ENCODE results near the gene AADACL2.

AADACL2 gene

DNA sequence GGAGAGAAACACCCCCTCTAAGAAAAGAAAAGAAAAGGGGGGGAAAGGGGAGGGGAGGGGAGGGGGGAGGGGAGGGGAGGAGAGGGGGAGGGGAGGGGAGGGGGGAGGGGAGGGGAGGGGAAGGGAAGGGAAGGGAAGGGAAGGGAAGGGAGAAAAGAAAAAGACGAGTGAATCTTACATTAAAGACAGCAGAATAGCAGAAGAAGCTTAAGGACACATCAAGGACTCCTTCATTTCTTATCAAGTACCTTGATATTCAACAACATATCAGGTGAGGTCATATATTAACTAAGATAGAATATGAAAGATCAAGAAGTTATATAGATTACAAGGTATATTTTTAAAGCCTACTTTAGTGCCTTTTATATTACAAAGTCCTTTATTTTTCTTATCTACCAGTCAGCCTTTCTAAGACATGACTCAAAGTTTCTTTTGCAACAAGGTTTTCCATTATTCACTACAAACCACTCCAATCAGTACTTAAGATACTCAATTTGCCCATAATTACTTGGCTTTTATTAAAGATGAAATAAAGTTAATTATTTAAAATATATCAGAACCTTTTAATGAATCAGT is 62.5 kb downstream of the AADACL2 start:
- Histone ChIP-seq H3K9me3 (ENCODE audit: control extremely low read depth in 1 of 5, control insufficient read depth in 4 of 5, insufficient read depth in 2 of 5, low read depth in 1 of 5, low read length in 4 of 5) (no peaks in the 10 kb centered on the region), H3K4me1 (ENCODE audit: control extremely low read depth in 1 of 4, control insufficient read depth in 4 of 4, insufficient read depth in 4 of 4, low read length in 3 of 4) (no peaks in the 10 kb centered on the region), H3K27ac (ENCODE audit: insufficient read depth in 1 of 2, low read depth in 1 of 2, low read length in 2 of 2, poor library complexity in 1 of 2, severe bottlenecking in 2 of 2) (no peak overlapping the region), H3K4me3 (ENCODE audit: control insufficient read depth in 1 of 7, extremely low read depth in 1 of 7, insufficient read depth in 4 of 7, low read depth in 2 of 7, low read length in 6 of 7) (no peak overlapping the region), H3K27me3 (replicated peaks in 2 of 5; ENCODE audit: control insufficient read depth in 4 of 5, insufficient read depth in 5 of 5, low read length in 4 of 5) (no peaks in the 10 kb centered on the region), H3K36me3 (ENCODE audit: control insufficient read depth in 4 of 4, insufficient read depth in 4 of 4, low read length in 3 of 4) (no peaks in the 10 kb centered on the region)
- no CpG with 5 or more reads among the region's 1 CpG for WGBS (ENCODE audit: insufficient coverage)
- ChIA-PET POLR2A (no interaction called here), CTCF (no interaction called here)
- no peak for DNase-seq

DNA sequence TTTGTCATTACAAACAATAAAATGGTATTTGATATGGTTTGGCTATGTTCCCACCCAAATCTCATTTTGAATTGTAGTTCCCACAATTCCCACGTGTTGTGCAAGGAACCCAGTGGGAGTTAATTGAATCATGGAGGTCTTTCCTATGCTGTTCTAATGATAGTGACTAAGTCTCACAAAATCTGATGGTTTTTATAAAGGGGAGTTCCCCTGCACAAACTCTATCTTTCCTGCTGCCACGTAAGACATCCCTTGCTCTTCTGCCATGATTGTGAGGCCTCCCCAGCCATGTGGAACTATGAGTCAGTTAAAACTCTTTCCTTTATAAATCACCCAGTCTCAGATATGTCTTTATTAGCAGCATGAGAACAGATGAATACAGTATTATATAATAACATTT is 64.7 kb downstream of the AADACL2 start:
- no peak for DNase-seq
- 100% methylated on average over 2 of the region's 2 CpGs for WGBS (ENCODE audit: insufficient coverage)
- Histone ChIP-seq H3K27ac (ENCODE audit: insufficient read depth in 1 of 2, low read depth in 1 of 2, low read length in 2 of 2, poor library complexity in 1 of 2, severe bottlenecking in 2 of 2) (no peak overlapping the region), H3K9me3 (ENCODE audit: control extremely low read depth in 1 of 5, control insufficient read depth in 4 of 5, insufficient read depth in 2 of 5, low read depth in 1 of 5, low read length in 4 of 5) (no peaks in the 10 kb centered on the region), H3K27me3 (replicated peaks in 2 of 5; ENCODE audit: control insufficient read depth in 4 of 5, insufficient read depth in 5 of 5, low read length in 4 of 5) (no peaks in the 10 kb centered on the region), H3K36me3 (ENCODE audit: control insufficient read depth in 4 of 4, insufficient read depth in 4 of 4, low read length in 3 of 4) (no peaks in the 10 kb centered on the region), H3K4me3 (ENCODE audit: control insufficient read depth in 1 of 7, extremely low read depth in 1 of 7, insufficient read depth in 4 of 7, low read depth in 2 of 7, low read length in 6 of 7) (no peak overlapping the region), H3K4me1 (ENCODE audit: control extremely low read depth in 1 of 4, control insufficient read depth in 4 of 4, insufficient read depth in 4 of 4, low read length in 3 of 4) (no peaks in the 10 kb centered on the region)
- CTCF ChIA-PET = interaction anchor here (0.6 kb wide), 1 partner anchor 378 kb away, joined by 3 read pairs; no protein-coding TSS in a partner anchor
- POLR2A ChIA-PET = no interaction called here

DNA sequence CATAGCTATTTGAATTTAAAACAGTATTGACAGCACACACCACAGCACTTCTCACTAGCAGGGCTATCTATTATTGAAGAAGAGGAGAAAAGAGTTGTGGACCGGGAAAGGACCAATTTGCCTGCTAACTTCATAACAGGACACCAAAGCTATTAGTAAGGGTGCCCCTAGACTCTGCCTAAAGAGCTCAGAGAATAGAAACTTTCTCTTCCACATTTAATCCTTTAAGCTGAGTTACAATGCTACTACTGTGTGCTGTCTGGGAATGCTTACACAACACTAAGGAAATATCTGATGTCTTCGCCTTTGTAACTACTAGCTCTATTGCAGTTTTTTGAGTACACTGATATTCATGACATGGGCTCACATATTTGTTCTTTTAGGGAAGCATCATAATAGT is 66.7 kb downstream of the AADACL2 start:
- ChIA-PET POLR2A (no interaction called here), CTCF (no interaction called here)
- Histone ChIP-seq H3K4me1 (ENCODE audit: control extremely low read depth in 1 of 4, control insufficient read depth in 4 of 4, insufficient read depth in 4 of 4, low read length in 3 of 4) (no peaks in the 10 kb centered on the region), H3K27me3 (replicated peaks in 2 of 5; ENCODE audit: control insufficient read depth in 4 of 5, insufficient read depth in 5 of 5, low read length in 4 of 5) (no peaks in the 10 kb centered on the region), H3K36me3 (ENCODE audit: control insufficient read depth in 4 of 4, insufficient read depth in 4 of 4, low read length in 3 of 4) (no peaks in the 10 kb centered on the region), H3K27ac (ENCODE audit: insufficient read depth in 1 of 2, low read depth in 1 of 2, low read length in 2 of 2, poor library complexity in 1 of 2, severe bottlenecking in 2 of 2) (no peak overlapping the region), H3K9me3 (ENCODE audit: control extremely low read depth in 1 of 5, control insufficient read depth in 4 of 5, insufficient read depth in 2 of 5, low read depth in 1 of 5, low read length in 4 of 5) (no peaks in the 10 kb centered on the region), H3K4me3 (ENCODE audit: control insufficient read depth in 1 of 7, extremely low read depth in 1 of 7, insufficient read depth in 4 of 7, low read depth in 2 of 7, low read length in 6 of 7) (no peak overlapping the region)
- no peak for DNase-seq
- WGBS (ENCODE audit: insufficient coverage) = no CpG with 5 or more reads among the region's 2 CpGs

DNA sequence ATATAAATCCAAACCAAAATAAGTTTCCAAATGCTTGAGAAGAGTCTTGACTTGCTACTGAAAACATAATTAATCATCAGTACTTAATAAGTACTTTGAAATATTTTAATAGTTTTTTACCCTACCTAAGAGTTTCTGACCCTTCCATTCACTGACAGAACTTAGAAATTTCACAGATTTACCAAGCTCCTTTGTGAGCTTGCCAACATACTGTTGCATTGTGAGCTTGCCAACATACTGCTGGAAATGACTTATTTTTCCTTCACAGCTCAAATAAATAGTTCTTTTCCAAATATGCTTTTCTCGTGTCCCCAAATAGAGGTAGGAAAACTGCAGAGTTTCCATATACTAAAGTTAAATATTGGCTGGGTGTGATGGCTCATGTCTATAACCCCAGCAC is 70.5 kb downstream of the AADACL2 start:
- no CpG with 5 or more reads among the region's 1 CpG for WGBS (ENCODE audit: insufficient coverage)
- H3K27me3 ChIP-seq (replicated peaks in 2 of 5; ENCODE audit: control insufficient read depth in 4 of 5, insufficient read depth in 5 of 5, low read length in 4 of 5) = no peaks in the 10 kb centered on the region
- no peak overlapping the region for H3K27ac ChIP-seq (ENCODE audit: insufficient read depth in 1 of 2, low read depth in 1 of 2, low read length in 2 of 2, poor library complexity in 1 of 2, severe bottlenecking in 2 of 2)
- CTCF ChIA-PET = interaction anchor here (0.7 to 1.0 kb wide), 2 partner anchors 13 to 34 kb away, joined by 3 to 4 read pairs; no protein-coding TSS in a partner anchor
- H3K36me3 ChIP-seq (ENCODE audit: control insufficient read depth in 4 of 4, insufficient read depth in 4 of 4, low read length in 3 of 4) = no peaks in the 10 kb centered on the region
- no peak overlapping the region for H3K4me3 ChIP-seq (ENCODE audit: control insufficient read depth in 1 of 7, extremely low read depth in 1 of 7, insufficient read depth in 4 of 7, low read depth in 2 of 7, low read length in 6 of 7)
- POLR2A ChIA-PET = interaction anchor here (0.6 kb wide), 1 partner anchor 154 kb away, joined by 4 read pairs; no protein-coding TSS in a partner anchor
- H3K4me1 ChIP-seq (ENCODE audit: control extremely low read depth in 1 of 4, control insufficient read depth in 4 of 4, insufficient read depth in 4 of 4, low read length in 3 of 4) = no peaks in the 10 kb centered on the region
- H3K9me3 ChIP-seq (ENCODE audit: control extremely low read depth in 1 of 5, control insufficient read depth in 4 of 5, insufficient read depth in 2 of 5, low read depth in 1 of 5, low read length in 4 of 5) = peaks cover 0 to 17% (median 6%) of the 10 kb centered on the region in 5 experiments
- no peak for DNase-seq

DNA sequence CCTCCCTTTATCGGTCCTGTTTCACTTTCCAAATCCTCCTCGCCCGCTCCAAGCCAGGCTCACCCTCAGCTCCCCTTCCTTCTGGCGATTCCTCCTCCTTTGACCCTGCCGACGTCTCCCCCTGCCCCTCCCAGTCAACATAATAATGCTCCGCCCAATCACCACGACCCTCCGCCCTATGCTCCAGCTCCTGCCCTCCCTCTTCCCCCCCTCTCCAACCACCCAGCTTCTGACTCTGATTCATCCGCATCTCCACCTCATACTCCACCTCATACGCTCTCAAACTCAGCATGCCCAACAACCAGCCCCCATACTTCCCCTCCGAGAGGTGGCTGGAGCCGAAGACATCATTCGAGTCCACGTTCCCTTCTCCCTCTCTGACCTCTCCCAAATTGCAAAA is 73.1 kb downstream of the AADACL2 start:
- CTCF ChIA-PET = no interaction called here
- no peaks in the 10 kb centered on the region for H3K27me3 ChIP-seq (replicated peaks in 2 of 5; ENCODE audit: control insufficient read depth in 4 of 5, insufficient read depth in 5 of 5, low read length in 4 of 5)

More for the DNA sequence above, 73.1 kb downstream of the AADACL2 start:
- DNase-seq = no peak
- WGBS (ENCODE audit: insufficient coverage) = 91% methylated on average over 14 of the region's 15 CpGs
- Histone ChIP-seq H3K9me3 (ENCODE audit: control extremely low read depth in 1 of 5, control insufficient read depth in 4 of 5, insufficient read depth in 2 of 5, low read depth in 1 of 5, low read length in 4 of 5) (peaks cover 0 to 23% (median 10%) of the 10 kb centered on the region in 5 experiments), H3K27ac (ENCODE audit: insufficient read depth in 1 of 2, low read depth in 1 of 2, low read length in 2 of 2, poor library complexity in 1 of 2, severe bottlenecking in 2 of 2) (no peak overlapping the region), H3K4me3 (ENCODE audit: control insufficient read depth in 1 of 7, extremely low read depth in 1 of 7, insufficient read depth in 4 of 7, low read depth in 2 of 7, low read length in 6 of 7) (no peak overlapping the region), H3K36me3 (ENCODE audit: control insufficient read depth in 4 of 4, insufficient read depth in 4 of 4, low read length in 3 of 4) (no peaks in the 10 kb centered on the region), H3K4me1 (ENCODE audit: control extremely low read depth in 1 of 4, control insufficient read depth in 4 of 4, insufficient read depth in 4 of 4, low read length in 3 of 4) (no peaks in the 10 kb centered on the region)
- POLR2A ChIA-PET = no interaction called here

All from common myeloid progenitor, CD34-positive (primary cell).